ENCODE data around the gene SULT6B1.
A peak's percentile ranks its signal among the peaks of the same experiment; 100 is the strongest.

Gene SULT6B1

DNA sequence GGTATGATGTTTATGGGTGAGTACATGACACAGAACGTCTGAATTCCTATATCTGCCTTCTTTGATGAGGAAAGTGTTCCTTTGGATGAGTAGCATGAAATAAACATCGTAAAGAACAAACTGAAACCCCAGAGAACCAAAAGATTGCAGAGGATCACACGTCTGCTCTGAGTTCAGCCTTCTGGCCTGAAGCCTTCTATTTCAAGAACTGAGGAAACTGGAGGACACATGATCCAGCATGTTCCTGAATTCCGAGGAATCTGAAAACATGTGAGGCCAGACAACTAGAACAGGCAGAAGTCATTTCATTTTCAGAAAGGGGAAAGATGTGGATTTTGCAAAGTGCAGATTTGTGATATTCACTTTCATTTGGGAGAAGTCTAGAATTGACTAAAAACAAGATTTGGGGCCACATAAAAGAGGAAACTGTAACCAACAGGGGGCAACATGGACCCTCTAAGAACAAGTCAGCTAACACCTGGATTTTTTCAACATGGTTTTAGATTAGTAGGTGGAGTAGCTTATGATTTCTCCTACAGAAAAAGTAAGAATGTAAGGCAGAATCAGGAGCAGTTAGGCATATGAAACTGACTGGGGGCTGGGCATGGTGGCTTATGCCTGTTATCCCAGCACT lies 8.3 kb downstream of the SULT6B1 start:
- H3K27me3 Mint-ChIP-seq, result peaks cover 29% of the 10 kb centered on the region
- no peak overlapping the region for H3K4me3 Mint-ChIP-seq
- no peaks in the 10 kb centered on the region for H3K4me1 Mint-ChIP-seq
- H3K36me3 Mint-ChIP-seq, result no peaks in the 10 kb centered on the region
- no peak overlapping the region for H3K27ac Mint-ChIP-seq
- no peak for ATAC-seq
- no peaks in the 10 kb centered on the region for H3K9me3 Mint-ChIP-seq

DNA sequence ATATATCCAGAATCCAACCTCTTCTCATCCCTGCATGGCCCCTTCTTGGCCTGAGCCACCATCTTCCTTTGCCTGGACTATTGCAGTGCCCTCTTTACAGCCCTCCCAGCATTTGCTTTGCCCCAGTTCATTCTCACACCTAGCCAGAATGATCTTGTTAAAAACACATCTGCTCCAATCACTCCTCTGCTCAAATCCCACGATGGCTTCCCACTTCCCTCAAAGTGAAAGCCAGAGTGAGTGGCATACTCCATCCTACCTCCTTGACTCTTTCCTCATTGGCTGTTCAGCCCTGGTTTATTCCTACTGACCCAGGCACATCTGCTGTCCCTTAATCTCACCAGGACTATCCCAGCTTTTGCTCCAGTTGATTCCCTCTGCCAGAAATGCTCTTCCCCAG lies 14.7 kb downstream of the SULT6B1 start:
- no peaks in the 10 kb centered on the region for H3K4me1 Mint-ChIP-seq
- no peaks in the 10 kb centered on the region for H3K27me3 Mint-ChIP-seq
- H3K9me3 Mint-ChIP-seq, result no peaks in the 10 kb centered on the region
- no peak overlapping the region for H3K4me3 Mint-ChIP-seq
- H3K36me3 Mint-ChIP-seq, result no peaks in the 10 kb centered on the region
- H3K27ac Mint-ChIP-seq, result no peak overlapping the region
- no peak for ATAC-seq

DNA sequence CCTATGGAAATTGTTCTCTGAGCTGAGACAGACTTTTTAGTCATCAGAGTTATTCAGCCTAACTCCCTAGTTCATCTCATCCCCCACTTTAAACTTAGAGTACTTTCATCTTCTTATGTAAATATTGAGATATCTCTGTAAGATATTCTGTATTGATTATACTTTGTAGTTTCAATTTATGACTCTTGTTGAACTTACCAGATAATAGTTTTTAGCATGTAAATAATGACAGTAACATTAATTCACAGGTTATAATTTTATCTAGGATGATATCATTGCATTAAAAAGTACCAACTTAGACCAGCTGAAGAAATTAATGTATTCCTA lies 16.9 kb downstream of the SULT6B1 start:
- Mint-ChIP-seq H3K36me3 (peaks cover 1% of the 10 kb centered on the region), H3K9me3 (peaks cover under 1% of the 10 kb centered on the region), H3K4me1 (peaks cover 2% of the 10 kb centered on the region), H3K4me3 (no peak overlapping the region), H3K27me3 (no peaks in the 10 kb centered on the region), H3K27ac (no peak overlapping the region)
- no peak for ATAC-seq

DNA sequence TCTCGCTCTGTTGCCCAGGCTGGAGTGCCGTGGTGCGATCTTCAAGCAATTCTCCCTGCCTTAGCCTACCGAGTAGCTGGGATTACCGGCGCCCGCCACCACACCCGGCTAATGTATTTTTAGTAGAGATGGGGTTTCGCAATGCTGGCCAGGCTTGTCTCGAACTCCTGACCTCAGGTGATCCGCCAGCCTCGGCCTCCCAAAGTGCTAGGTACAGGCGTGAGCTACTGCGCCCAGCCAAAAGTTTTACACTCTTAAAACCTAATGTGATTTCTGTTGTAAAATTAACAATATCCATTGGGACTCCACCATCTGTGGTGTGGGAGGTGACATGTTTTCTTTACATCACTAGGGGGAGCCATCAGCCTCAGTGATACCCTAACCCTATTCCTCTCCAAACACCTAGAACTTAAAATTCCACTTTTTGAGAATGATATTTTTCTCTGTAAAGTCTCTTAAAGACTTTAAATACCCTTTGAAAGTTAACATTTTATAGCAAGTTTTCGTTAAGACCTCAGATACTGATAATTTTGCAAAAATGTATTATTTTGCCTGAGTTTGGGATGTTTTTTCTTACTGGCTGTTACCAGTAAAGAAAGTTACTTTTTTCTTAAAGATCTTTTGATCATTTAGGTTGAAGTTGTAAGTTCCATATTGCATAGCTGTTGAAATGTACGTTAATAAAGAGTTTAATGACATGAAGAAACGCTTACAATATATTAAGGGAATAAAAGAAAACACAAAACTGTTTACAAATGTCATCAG lies 20.1 kb downstream of the SULT6B1 start:
- Mint-ChIP-seq H3K27me3 (no peaks in the 10 kb centered on the region), H3K9me3 (peaks cover 15% of the 10 kb centered on the region), H3K4me3 (no peak overlapping the region), H3K4me1 (peaks cover 6% of the 10 kb centered on the region), H3K36me3 (peaks cover 11% of the 10 kb centered on the region), H3K27ac (no peak overlapping the region)
- peak; percentile 59 for ATAC-seq

DNA sequence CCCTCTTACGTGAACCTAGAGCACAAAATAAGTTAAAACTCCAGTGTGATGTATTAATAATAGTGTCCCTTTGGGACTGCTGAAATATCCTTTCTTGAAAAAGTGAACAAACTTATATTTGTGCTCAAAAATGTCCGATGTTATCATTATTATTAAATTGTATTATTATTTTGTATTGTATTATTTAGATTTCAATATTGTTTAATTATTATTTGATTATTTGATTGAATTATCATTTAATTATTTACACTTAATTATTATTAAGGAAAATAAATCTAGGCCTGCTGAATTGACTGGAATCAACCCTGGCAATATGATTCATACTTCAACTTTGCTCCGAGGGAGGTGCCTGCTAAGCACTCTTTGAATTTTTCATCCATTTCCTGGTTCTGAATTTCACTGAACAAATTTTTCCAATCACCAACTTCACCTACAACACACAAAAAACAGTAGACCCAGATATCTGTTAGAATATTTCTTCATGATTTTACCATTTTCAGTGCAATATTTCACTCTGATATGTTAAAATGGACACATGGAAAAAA lies 20.8 kb downstream of the SULT6B1 start:
- H3K36me3 Mint-ChIP-seq, result peaks cover 11% of the 10 kb centered on the region
- H3K27me3 Mint-ChIP-seq, result no peaks in the 10 kb centered on the region
- no peak for ATAC-seq
- peaks cover 15% of the 10 kb centered on the region for H3K9me3 Mint-ChIP-seq
- H3K4me1 Mint-ChIP-seq, result peaks cover 6% of the 10 kb centered on the region
- no peak overlapping the region for H3K4me3 Mint-ChIP-seq
- no peak overlapping the region for H3K27ac Mint-ChIP-seq

DNA sequence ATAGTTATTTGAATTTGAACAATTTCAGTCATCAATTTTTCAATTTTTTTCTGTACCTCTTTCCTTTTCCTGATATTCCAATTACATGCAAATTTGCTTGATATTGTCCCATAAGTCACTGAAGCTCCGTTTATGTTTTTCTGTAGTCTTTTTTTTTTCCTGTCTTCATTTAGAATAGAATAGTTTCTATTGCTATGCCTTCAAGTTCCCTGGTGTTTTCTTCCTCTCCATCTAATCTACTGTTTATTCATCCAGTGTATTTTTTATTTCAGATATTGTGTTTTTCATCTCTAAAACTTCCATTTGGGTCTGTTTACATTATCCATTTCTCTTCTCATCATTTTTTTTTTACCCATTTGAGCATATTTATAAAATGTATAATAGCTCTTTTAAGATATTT lies 23.7 kb downstream of the SULT6B1 start:
- H3K4me3 Mint-ChIP-seq, result no peak overlapping the region
- peaks cover 6% of the 10 kb centered on the region for H3K4me1 Mint-ChIP-seq
- H3K9me3 Mint-ChIP-seq, result peaks cover 15% of the 10 kb centered on the region
- ATAC-seq, result no peak
- H3K27ac Mint-ChIP-seq, result no peak overlapping the region
- H3K36me3 Mint-ChIP-seq, result peaks cover 11% of the 10 kb centered on the region
- H3K27me3 Mint-ChIP-seq, result no peaks in the 10 kb centered on the region

DNA sequence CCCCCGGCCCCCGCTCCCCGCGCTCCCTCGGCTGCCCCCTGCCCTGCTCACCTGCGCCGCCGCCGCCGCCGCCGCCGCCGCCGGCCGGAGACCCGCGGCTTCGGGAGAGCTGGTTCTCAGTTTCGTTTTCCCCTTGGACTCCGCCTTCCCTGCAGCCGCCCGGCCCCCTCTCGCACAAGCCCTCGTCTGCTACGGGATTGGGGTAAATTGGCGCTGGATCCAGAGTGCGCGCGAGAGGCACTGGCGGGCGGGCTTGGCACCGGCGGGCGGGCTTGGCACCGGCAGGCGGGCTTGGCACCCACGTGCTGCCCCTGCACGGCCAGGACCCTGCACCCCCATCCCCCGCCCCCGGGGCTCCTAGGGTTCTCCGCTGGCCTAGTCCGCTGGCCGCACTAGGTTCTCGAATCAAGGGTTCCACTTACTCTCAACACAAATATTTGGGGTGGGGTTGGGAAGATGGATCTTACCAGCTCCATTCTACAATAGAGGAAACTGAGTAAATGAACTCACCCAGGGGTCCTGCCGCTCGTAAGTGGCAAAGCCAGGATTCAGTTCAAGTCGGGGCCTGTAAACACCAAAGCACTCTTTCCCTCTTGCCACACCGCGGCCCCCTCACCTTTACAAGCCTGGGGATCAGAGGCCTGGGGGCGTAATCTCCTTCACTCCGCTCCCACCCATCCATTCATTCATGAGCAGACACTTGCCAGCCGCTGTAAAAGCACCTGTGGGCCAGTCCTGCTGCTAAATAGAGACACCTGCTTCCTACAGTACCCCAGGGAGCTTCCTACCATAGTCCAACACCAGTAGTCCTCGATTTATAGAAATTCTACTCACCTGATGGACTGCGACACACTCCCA lies 31.4 kb downstream of the SULT6B1 start, which contains the start of gene EIF2AK2:
Gene EIF2AK2, minus strand, starts transcription at position 124 of the 858 bp plus-strand sequence. CDS start 9,174 bp downstream, outside the sequence.
- Mint-ChIP-seq H3K27ac (peak within 1 kb of the TSS; percentile 86), H3K36me3 (peaks cover 20% of the 10 kb centered on the region), H3K4me3 (peak within 1 kb of the TSS; percentile 84), H3K9me3 (peaks cover 4% of the 10 kb centered on the region), H3K27me3 (no peaks in the 10 kb centered on the region), H3K4me1 (peaks cover 43% of the 10 kb centered on the region)
- ATAC-seq, result peak; percentile 91

DNA sequence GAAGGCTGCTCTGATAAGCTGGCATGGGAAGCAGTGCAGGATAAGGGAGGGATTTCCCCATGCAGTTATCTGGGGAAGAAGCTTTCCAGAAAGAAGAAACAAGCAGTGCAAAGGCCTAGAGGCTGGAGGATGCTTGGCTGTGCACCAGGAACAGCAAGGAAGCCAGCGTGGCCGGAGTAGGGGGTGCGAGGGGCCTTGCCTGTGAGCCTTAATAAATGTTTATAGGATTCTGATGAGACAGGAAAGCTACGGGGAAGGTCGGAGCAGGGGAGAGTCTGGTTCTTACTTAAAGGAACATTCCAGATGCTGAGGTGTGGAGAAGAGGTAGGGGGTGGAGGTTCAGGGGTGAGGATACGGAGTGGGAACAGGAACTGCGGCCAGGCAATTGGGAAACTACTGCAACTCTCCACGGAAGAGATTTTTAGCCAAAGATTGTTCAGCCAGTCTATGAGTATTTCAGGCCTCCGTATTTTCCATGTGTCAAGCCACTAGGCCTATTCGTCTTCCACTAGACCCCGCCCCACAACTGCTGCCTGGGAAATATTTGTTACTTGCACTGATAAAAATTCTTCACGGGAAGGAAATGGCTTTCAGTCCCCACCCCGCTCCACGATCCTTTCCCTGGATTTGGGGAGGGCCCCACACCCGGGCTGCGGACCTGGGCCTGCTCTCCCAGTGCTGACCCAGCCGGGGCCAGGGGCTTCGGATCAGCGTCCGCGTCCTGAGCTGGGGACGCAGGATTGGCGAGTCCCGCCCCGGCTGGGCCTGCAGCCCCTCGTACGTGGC lies 32.2 kb downstream of the SULT6B1 start:
- Mint-ChIP-seq H3K4me3 (peak overlapping the region; percentile 84), H3K27ac (peak overlapping the region; percentile 86), H3K9me3 (peaks cover 4% of the 10 kb centered on the region), H3K36me3 (peaks cover 27% of the 10 kb centered on the region), H3K4me1 (peaks cover 43% of the 10 kb centered on the region), H3K27me3 (no peaks in the 10 kb centered on the region)
- peak; percentile 34 for ATAC-seq

DNA sequence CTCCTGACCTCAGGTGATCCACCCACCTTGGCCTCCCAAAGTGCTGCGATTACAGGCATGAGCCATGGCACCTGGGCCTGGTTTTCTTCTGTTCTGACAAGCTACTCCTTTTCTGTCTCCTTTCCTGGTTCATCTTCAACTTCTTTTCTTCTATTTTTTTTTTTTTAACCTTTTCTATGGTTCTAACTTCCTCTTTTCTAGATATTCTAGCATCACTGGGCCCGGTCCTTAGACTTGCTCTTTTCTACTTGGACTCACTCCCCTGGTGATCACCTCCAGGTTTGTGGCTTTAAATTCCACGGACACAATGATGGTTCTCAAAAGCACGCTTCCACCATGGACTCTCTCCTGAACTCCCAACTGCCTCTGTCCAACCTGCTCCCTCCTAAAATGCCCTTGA lies 33.7 kb downstream of the SULT6B1 start:
- ATAC-seq, result peak; percentile 54
- Mint-ChIP-seq H3K36me3 (peaks cover 27% of the 10 kb centered on the region), H3K27me3 (no peaks in the 10 kb centered on the region), H3K9me3 (peaks cover 4% of the 10 kb centered on the region), H3K4me1 (peaks cover 46% of the 10 kb centered on the region), H3K4me3 (peak overlapping the region; percentile 84), H3K27ac (peak overlapping the region; percentile 86)

DNA sequence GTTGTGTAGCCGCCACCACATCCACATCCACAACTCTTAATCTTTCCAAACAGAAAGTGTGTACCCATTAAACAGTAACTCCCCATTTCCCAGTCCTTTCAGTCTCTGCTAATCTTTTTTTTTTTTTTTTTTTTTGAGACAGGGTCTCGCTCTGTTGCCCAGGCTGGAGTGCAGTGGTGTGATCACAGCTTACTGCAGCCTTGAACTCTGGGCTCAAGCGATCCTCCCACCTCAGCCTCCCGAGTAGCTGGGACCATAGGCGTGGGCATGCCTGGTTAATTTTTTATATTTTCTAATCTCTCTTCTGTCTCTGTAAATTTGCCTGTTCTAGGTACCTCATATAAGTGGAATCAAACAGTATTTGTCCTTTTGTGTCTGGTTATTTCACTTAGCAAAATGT lies 35.2 kb downstream of the SULT6B1 start:
- ATAC-seq, result no peak
- H3K9me3 Mint-ChIP-seq, result peaks cover 4% of the 10 kb centered on the region
- H3K4me3 Mint-ChIP-seq, result no peak overlapping the region
- H3K36me3 Mint-ChIP-seq, result peaks cover 35% of the 10 kb centered on the region
- no peak overlapping the region for H3K27ac Mint-ChIP-seq
- peaks cover 50% of the 10 kb centered on the region for H3K4me1 Mint-ChIP-seq
- no peaks in the 10 kb centered on the region for H3K27me3 Mint-ChIP-seq

DNA sequence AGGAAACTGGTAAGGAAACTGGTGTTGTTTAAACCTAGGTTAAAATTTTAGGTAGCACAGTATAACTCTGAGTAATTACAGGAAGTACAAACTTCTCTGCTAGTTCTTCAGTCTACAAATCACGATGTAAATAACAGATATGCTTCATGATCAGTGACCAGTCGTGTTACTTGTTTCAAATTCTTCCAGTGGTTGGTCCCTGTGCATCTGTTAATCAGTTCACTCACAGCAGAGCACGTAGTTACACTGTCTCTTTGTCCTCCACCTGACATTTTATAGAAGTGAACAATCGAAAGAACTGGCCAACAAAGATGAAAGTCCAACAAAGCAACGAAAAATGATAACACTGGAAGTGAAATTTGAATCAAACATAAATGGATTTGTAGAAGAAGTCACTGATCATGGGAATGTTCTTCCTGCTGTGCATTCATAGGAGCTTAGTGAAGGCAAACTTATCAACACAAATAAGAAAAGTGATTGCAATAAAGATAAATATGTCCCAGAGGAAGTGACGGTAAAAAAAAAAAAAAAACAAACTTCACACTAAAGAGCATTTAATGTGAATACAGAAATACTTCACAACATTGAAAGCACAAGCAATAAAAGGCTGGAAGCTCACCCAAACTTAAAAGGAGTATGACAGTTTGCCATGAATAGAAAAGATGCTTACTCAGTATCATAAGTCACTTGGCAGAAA lies 38.7 kb downstream of the SULT6B1 start:
- no peak for ATAC-seq
- peaks cover 4% of the 10 kb centered on the region for H3K9me3 Mint-ChIP-seq
- H3K27ac Mint-ChIP-seq, result peak overlapping the region; percentile 17
- H3K4me3 Mint-ChIP-seq, result no peak overlapping the region
- H3K36me3 Mint-ChIP-seq, result peaks cover 58% of the 10 kb centered on the region
- H3K27me3 Mint-ChIP-seq, result no peaks in the 10 kb centered on the region
- H3K4me1 Mint-ChIP-seq, result peaks cover 35% of the 10 kb centered on the region

DNA sequence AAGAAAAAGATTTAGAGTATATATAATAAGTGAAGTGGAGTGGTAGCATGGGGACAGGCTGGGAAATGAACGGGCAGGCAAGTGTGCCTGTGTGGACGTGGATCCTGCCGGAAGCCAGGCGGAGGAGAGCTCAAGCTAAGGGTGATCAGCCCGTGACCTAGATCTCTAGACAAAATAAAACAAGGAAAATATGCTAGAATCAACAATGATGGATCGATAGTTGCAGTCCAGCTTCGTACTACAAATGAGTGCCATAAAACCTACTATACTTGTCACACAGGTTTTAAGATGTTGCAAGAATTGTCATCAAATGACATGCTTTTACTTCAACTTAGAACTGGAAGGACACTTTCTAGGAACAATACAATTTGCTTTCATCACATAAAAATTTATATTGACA lies 40.1 kb downstream of the SULT6B1 start:
- Mint-ChIP-seq H3K36me3 (peaks cover 54% of the 10 kb centered on the region), H3K4me3 (no peak overlapping the region), H3K9me3 (peaks cover 4% of the 10 kb centered on the region), H3K27me3 (no peaks in the 10 kb centered on the region), H3K27ac (no peak overlapping the region), H3K4me1 (peaks cover 25% of the 10 kb centered on the region)
- ATAC-seq, result no peak

DNA sequence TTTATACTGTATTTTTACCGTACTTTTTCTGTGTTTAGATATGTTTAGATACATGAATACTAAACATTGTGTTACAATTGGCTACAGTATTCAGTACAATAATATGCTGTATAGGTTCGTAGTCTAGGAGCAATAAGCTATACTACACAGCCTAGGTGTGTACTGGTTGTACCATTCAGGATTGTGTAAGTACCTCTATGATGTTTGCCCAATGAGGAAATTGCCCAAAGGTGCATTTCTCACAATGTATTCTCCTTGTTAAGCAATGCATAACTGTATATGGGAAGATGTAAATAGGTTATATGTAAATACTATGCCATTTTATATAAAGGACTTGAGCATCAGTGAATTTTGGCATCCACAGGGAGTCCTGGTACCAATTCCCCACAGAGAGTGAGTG lies 42.4 kb downstream of the SULT6B1 start:
- Mint-ChIP-seq H3K4me3 (no peak overlapping the region), H3K27ac (no peak overlapping the region), H3K4me1 (peaks cover 13% of the 10 kb centered on the region), H3K27me3 (no peaks in the 10 kb centered on the region), H3K9me3 (no peaks in the 10 kb centered on the region), H3K36me3 (peaks cover 45% of the 10 kb centered on the region)
- no peak for ATAC-seq

DNA sequence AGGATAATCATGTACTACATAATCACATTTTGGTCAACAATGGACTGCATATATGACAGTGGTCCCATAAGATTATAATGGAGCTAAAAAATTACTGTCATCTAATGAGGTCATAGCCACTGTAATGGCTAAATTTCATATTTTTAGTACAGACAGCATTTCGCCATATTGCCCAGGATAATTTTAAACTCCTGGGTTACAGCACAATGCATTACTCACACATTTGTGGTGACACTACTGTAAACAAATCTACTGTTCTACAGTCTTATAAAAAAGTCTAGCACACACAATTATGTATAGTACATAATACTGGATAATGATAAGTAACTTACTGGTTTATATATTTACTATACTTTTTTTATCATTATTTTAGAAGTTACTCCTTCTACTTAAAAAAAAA lies 44.5 kb downstream of the SULT6B1 start:
- Mint-ChIP-seq H3K9me3 (no peaks in the 10 kb centered on the region), H3K4me1 (peaks cover 7% of the 10 kb centered on the region), H3K36me3 (peaks cover 51% of the 10 kb centered on the region), H3K4me3 (no peak overlapping the region), H3K27me3 (no peaks in the 10 kb centered on the region), H3K27ac (no peak overlapping the region)
- no peak for ATAC-seq
